Measurements from ENCODE around the gene CIZ1. TPM values are rescaled to one million over a fixed set of nuclear protein-coding genes. Genes with fewer than 3 reads are reported as not detected.

Gene CIZ1
- total and polyA plus RNA-seq, 9 of the 15 experiments (the other 6 are each of a cell fraction or from before 2014, with no cell fraction given), result 6.6 to 329 (median 87.8) TPM

DNA sequence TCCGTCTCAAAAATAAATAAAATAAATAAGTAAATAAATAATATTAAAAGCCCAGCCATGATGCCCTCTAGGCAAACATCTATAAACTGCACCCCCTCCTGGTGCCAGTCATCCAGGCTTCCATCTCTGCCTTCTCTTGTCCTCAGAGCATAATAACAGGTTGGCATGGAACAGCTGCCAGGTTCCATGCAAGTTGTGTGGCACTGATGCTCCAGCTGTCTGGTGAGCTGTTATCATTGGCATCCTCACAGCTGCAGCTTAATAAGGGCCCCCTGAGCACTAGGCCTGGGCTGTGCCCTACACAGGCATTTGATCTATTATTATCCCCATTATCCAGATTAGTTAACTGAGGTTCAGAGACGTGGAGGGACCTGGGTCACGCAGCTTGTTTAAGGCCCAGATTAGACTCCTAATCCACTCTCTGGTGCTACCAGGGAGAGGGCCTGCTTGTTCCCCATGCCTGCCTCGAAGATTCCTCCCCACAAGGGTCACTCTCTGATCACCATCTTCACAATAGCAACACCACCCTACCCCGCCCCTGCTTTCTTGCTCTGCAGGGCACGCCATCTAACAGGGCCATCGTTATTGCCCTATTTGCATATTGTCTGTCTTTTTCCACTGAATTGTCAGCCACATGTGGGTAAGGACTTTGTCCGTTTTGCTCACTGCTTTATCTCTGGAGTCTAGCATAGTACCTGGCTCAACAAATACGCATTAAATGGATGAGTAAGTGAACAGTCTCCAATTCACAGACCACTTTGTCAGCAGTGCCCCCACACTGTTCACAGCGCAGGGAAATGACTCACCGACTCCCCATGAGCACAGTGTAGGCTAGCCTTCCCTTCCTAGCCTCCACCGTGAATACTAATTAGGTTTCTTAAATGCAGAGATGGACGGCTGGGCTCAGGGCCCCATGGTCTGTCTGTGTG lies 10.3 kb upstream of the CIZ1 start:
- Histone ChIP-seq H3K4me2 (ENCODE audit: insufficient read depth, low read length) (no peak overlapping the region), H2AFZ (ENCODE audit: low read depth, low read length) (peak overlapping the region; percentile 79), H3K9ac (ENCODE audit: insufficient read depth in 1 of 2, low read depth in 2 of 2, low read length in 2 of 2) (no peak overlapping the region; a peak in 1 of 4 replicates), H3K4me1 (replicated peaks in 1 of 2; ENCODE audit: control insufficient read depth in 2 of 2, insufficient read depth in 2 of 2, low read length in 2 of 2) (peaks cover 19 to 33% of the 10 kb centered on the region in 2 experiments), H3K9me3 (replicated peaks; ENCODE audit: control insufficient read depth, insufficient read depth, low read depth, low read length) (no peaks in the 10 kb centered on the region), H3K36me3 (ENCODE audit: control insufficient read depth, insufficient read depth, low read length) (no peaks in the 10 kb centered on the region), H4K20me1 (replicated peaks; ENCODE audit: control insufficient read depth, insufficient read depth, low read length) (no peaks in the 10 kb centered on the region; the same call in none of the 2 replicates), H3K4me3 (no peak overlapping the region), H3K27me3 (ENCODE audit: control insufficient read depth in 2 of 2, insufficient read depth in 2 of 2, low read length in 2 of 2) (no peaks in the 10 kb centered on the region), H3K27ac (ENCODE audit: extremely low read depth, low read depth, low read length) (peak overlapping the region; percentile 1; the same call in 1 of the 3 replicates), H3K9me1 (ENCODE audit: control insufficient read depth, insufficient read depth, low read length) (peaks cover 3% of the 10 kb centered on the region), H3K79me2 (ENCODE audit: control insufficient read depth, insufficient read depth, low read length) (no peaks in the 10 kb centered on the region)
- no peak for TF ChIP-seq JUNB (CRISPR knock-in tag; conservative IDR thresholded peaks at IDR 0.05)
- peak; percentile 48; the same call in 1 of the 2 replicates for TF ChIP-seq HMGXB4 (CRISPR knock-in tag; IDR thresholded peaks at IDR 0.05)
- TF ChIP-seq MXD1 (CRISPR knock-in tag; IDR thresholded peaks at IDR 0.05; ENCODE audit: borderline replicate concordance, poor library complexity, severe bottlenecking), result peak; percentile 6
- TF ChIP-seq HES1 (IDR thresholded peaks at IDR 0.05; ENCODE audit: low read depth), result no peak
- peak in 1 of 2 experiments; percentile 79; a peak in 1 of 3 replicates for TF ChIP-seq CBX3 (IDR thresholded peaks at IDR 0.05; ENCODE audit: borderline replicate concordance in 1 of 2, low read length in 2 of 2)
- TF ChIP-seq, protein P1, sequence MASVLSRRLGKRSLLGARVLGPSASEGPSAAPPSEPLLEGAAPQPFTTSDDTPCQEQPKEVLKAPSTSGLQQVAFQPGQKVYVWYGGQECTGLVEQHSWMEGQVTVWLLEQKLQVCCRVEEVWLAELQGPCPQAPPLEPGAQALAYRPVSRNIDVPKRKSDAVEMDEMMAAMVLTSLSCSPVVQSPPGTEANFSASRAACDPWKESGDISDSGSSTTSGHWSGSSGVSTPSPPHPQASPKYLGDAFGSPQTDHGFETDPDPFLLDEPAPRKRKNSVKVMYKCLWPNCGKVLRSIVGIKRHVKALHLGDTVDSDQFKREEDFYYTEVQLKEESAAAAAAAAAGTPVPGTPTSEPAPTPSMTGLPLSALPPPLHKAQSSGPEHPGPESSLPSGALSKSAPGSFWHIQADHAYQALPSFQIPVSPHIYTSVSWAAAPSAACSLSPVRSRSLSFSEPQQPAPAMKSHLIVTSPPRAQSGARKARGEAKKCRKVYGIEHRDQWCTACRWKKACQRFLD (CRISPR knock-in tag; IDR thresholded peaks at IDR 0.05), result no peak
- TF ChIP-seq BCOR (IDR thresholded peaks at IDR 0.05), result peak; percentile 83
- TF ChIP-seq ZNF77 (CRISPR knock-in tag; IDR thresholded peaks at IDR 0.05), result no peak
- TF ChIP-seq JUND (IDR thresholded peaks at IDR 0.05; ENCODE audit: borderline replicate concordance, low read depth, low read length), result peak; percentile 47; the same call in 1 of the 2 replicates
- TF ChIP-seq JUND (tag; IDR thresholded peaks at IDR 0.05; ENCODE audit: borderline replicate concordance, low read depth, low read length), result no peak
- no peak for TF ChIP-seq HIVEP1 (CRISPR knock-in tag; IDR thresholded peaks at IDR 0.05)
- TF ChIP-seq TRIM24 (IDR thresholded peaks at IDR 0.05), result peak; percentile 29 to 33; a peak in 1 of 4 replicates
- TF ChIP-seq ZNF316 (IDR thresholded peaks at IDR 0.05), result peak; percentile 62
- peak; percentile 40; the same call in 1 of the 2 replicates for TF ChIP-seq JUN (IDR thresholded peaks at IDR 0.05; ENCODE audit: borderline replicate concordance, low read depth, low read length)
- no peak for TF ChIP-seq JUN (CRISPR knock-in tag; IDR thresholded peaks at IDR 0.05; ENCODE audit: borderline replicate concordance)
- 62% methylated on average over 13 of the region's 13 CpGs for WGBS (ENCODE audit: insufficient coverage, low coverage, missing lambda C conversion rate)
- FAIRE-seq, result peak; percentile 65
- intact Hi-C loops (cut with micrococcal nuclease), result loop anchor here (2.0 kb wide), 1 partner anchor 75 kb away; the partner anchor contains the start of genes GOLGA2 and SWI5
- no TSS peak for BruUV-seq (replicated peaks)
- peak in 1 of 4 experiments; percentile 60 for DNase-seq (ENCODE audit: extremely low read depth in 1 of 4, low spot score in 3 of 4)
- ChIA-PET CTCF (ENCODE audit: low intra/inter-chr PET ratio) (no interaction called here), POLR2A (interaction anchor here (0.7 to 1.3 kb wide), 2 partner anchors 8 to 56 kb away, joined by 3 to 4 read pairs; no protein-coding TSS in a partner anchor)
- in situ Hi-C loops (cut with MboI), result no loop called here
- ATAC-seq, result no peak

Measured in K562 (cell line).